Measurements from ENCODE around the gene PAMR1.
"Not testable (repeated sequence)": the region's sequence is repeated elsewhere in the genome, so short reads cannot be mapped to it uniquely, and the experiment has no call there.

The PAMR1 gene

GRCh38 chr11:35525501-35526175 lies at the start of gene PAMR1:
TSS of gene PAMR1 (minus strand) at chr11:35525616. CDS start at chr11:35525585, 31 bp downstream.
- DNase-seq (ENCODE audit: low read depth in 2 of 2, low spot score in 1 of 2): no peak

- no peak for DNase-seq (ENCODE audit: low read depth in 2 of 2, low spot score in 1 of 2)
These were observed 46.3 kb upstream of the PAMR1 start for GRCh38 chr11:35571696-35572095.

- DNase-seq (ENCODE audit: low read depth in 2 of 2, low spot score in 1 of 2): no peak
These were observed 42.5 kb upstream of the PAMR1 start for GRCh38 chr11:35567737-35568465.

- no peak for DNase-seq (ENCODE audit: low read depth in 2 of 2, low spot score in 1 of 2)
These were observed 41.5 kb upstream of the PAMR1 start for GRCh38 chr11:35566885-35567284.

- DNase-seq (ENCODE audit: low read depth in 2 of 2, low spot score in 1 of 2): no peak
These were observed 40.8 kb upstream of the PAMR1 start for GRCh38 chr11:35566181-35566580.

- no peak for DNase-seq (ENCODE audit: low read depth in 2 of 2, low spot score in 1 of 2)
These were observed 38.8 kb upstream of the PAMR1 start for GRCh38 chr11:35564245-35564595.

- DNase-seq (ENCODE audit: low read depth in 2 of 2, low spot score in 1 of 2): no peak
These were observed 38.2 kb upstream of the PAMR1 start for GRCh38 chr11:35563484-35564244.

- DNase-seq (ENCODE audit: low read depth in 2 of 2, low spot score in 1 of 2): no peak
These were observed 34.5 kb upstream of the PAMR1 start for GRCh38 chr11:35559949-35560348.

GRCh38 chr11:35558513-35558912 lies 33.1 kb upstream of the PAMR1 start:
- no peak for DNase-seq (ENCODE audit: low read depth in 2 of 2, low spot score in 1 of 2)

- DNase-seq (ENCODE audit: low read depth in 2 of 2, low spot score in 1 of 2): no peak
These were observed 30.1 kb upstream of the PAMR1 start for GRCh38 chr11:35555488-35555887.

GRCh38 chr11:35554491-35555437 lies 29.3 kb upstream of the PAMR1 start:
- DNase-seq (ENCODE audit: low read depth in 2 of 2, low spot score in 1 of 2): no peak

- no peak for DNase-seq (ENCODE audit: low read depth in 2 of 2, low spot score in 1 of 2)
These were observed 28.4 kb upstream of the PAMR1 start for GRCh38 chr11:35553831-35554230.

GRCh38 chr11:35553021-35553420 lies 27.6 kb upstream of the PAMR1 start:
- no peak for DNase-seq (ENCODE audit: low read depth in 2 of 2, low spot score in 1 of 2)

GRCh38 chr11:35552616-35553015 lies 27.2 kb upstream of the PAMR1 start:
- DNase-seq (ENCODE audit: low read depth in 2 of 2, low spot score in 1 of 2): no peak

GRCh38 chr11:35550374-35551036 lies 25.1 kb upstream of the PAMR1 start:
- no peak for DNase-seq (ENCODE audit: low read depth in 2 of 2, low spot score in 1 of 2)

- no peak for DNase-seq (ENCODE audit: low read depth in 2 of 2, low spot score in 1 of 2)
These were observed 24.4 kb upstream of the PAMR1 start for GRCh38 chr11:35549787-35550186.

- DNase-seq (ENCODE audit: low read depth in 2 of 2, low spot score in 1 of 2): no peak
These were observed 23.6 kb upstream of the PAMR1 start for GRCh38 chr11:35548925-35549561.

GRCh38 chr11:35547995-35548394 lies 22.6 kb upstream of the PAMR1 start:
- DNase-seq (ENCODE audit: low read depth in 2 of 2, low spot score in 1 of 2): not testable (repeated sequence)

GRCh38 chr11:35546317-35546716 lies 20.9 kb upstream of the PAMR1 start:
- DNase-seq (ENCODE audit: low read depth in 2 of 2, low spot score in 1 of 2): no peak
